CD4-positive, alpha-beta T cell treated with Interleukin-4 for 4 hours (primary cell): ENCODE measurements around the gene CCSER2.
A peak's percentile ranks its signal among the peaks of the same experiment; 100 is the strongest.
"Not testable (repeated sequence)": the region's sequence is repeated elsewhere in the genome, so short reads cannot be mapped to it uniquely, and the experiment has no call there.

Experiments
- DNase-seq: peaks from one replicate; pipeline ENCODE4 v3.0.0-alpha.2; 2020

The CCSER2 gene

GRCh38 chr10:84312816-84313215, 15.6 kb upstream of the CCSER2 start:
- DNase-seq: no peak

GRCh38 chr10:84314275-84314674, 14.1 kb upstream of the CCSER2 start:
- no peak for DNase-seq

DNA sequence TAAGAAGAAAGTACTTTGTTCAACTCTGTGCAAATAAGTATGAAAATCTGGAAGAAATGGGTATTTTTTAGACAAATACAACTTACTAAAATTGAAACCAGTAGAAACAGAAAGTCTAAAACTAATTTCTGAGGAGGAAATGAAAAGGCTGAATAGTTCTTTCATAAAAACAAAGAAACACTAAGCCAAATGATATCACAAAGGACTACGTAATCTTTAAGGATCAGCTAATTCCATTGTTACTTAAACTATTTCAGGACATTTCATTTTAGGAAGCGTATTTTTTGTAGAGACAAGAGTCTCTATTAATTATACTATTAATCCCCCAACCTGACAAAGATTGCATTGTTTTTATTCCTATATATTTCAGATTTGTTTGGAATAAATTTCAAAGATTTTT, 11.2 kb upstream of the CCSER2 start:
- no peak for DNase-seq

- DNase-seq: no peak
These were observed 6.5 kb upstream of the CCSER2 start for GRCh38 chr10:84321902-84322301.

- not testable (repeated sequence) for DNase-seq
These were observed 4.8 kb upstream of the CCSER2 start for GRCh38 chr10:84323566-84323965.

GRCh38 chr10:84326995-84327394, 1.4 kb upstream of the CCSER2 start:
- not testable (repeated sequence) for DNase-seq

DNA sequence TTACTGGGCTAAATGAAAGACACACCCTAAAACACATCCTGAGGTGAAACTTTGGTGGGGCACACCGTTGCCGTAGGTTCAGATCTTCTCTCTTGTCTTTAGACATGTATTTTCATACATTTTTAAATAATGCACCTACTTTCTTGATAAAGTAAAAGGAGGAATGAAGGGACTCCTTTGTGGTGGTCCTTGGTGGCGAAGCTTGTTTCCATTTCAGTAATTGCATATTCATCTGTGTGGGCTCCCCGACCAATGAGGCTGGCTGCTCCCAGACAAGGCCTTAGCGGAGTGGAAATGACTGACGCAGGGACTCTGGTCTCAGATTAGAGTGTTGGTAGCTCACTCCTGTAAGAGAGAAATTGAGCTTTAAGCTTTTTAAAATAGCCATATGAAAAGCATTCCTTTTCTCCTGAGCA, 815 bp downstream of the CCSER2 start:
- DNase-seq: no peak

GRCh38 chr10:84329986-84330651, 1.7 kb downstream of the CCSER2 start:
- peak; percentile 83 for DNase-seq

- DNase-seq: no peak
These were observed 2.7 kb downstream of the CCSER2 start for GRCh38 chr10:84331091-84331490.

DNA sequence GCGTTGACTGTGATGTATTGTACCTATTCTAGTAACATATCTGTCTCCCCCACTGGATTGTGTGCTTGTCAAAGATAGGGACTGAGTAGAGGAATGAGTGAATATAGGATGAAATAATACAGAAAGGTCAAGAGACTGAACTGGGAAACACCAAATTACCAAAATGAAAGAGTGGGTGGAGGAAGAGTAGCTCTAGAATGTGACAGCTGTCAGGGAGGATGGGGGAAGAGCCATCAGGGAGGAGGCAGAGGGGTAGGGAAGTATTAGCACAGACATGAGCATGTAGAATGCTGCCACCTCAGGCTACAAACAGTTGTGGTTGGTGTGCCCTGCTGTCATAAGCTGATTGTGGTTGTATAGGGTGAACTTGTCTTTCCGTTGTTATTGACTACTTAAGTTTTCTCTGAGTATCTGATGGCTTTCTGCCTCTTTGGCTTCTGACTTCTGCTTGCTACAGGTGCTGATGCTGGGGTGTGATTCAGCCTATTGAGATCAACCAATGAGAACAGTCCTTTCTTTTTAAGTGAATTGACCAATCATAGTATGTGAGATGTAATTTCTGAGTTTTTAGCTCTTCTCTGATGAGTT, 5.6 kb downstream of the CCSER2 start:
- DNase-seq: peak; percentile 95

DNA sequence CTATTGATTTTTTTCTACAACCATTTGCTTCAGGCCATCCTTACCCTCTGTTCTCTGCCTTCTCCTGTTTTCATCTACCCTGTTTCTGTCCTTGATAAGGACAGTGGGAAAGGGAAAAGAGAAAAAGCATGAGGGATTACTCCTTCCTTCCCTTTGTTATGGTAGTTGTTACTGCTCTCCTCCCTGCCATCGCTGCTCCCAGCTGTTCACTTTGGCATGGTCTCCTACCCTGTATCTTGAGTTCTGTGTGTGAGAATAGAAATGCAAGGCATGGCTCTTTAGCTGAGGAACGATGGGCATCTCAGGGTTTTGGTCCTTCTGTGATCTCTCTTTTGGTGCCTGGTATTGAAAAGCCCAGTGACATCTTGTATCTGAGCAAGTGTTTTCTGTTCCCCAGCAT, 6.4 kb downstream of the CCSER2 start:
- DNase-seq: no peak

DNA sequence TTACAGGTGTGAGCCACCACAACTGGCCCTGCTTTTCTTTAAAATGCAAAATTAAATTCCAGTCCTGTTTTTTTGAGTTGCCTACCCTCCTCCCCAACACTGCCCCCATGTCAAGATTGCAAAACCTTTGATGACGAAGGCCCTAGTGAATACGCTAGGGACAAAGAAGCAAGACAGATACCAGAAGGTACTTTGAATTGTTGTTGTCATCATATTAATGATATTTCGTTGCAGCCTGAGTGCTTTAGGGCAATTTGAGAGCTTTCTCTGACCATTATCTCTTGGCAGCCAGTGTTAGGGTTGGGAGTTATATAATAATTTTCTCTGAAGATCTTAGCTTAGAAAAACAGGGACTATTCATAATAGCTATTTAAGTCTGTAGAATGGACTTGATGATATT, 7.1 kb downstream of the CCSER2 start:
- DNase-seq: no peak

DNA sequence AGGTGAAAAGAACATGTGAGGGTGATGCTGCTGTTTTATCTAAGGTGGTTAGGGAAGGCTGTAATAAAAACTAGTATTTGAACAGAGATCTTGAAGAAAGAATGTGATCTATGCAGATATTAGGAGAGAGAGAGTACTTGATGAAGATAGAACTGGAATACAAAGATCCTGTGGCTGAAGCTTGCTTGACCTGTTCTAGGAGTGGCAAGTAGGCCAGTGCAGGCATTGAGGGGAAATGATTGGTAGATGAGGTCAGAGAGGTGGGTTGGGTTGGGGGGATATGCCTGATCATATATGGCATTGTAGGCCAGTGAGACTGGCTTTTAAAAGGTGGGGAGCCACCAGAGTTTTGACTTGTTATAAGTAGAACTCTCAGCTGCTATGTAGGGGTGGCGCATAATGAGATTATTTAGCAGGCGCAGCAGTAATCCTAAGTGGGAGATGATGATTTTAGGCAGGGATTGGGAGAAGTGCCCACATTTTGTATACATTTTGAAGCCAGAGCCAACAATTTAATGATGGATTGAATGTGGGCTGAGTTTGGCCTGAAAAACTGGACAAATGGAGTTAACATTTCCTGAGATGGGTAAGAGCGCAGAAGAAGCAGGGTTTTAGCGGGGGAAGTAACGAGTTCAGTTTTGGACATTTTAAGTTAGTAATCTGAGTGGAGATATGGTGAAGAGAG, 8.2 kb downstream of the CCSER2 start:
- DNase-seq: no peak

- DNase-seq: no peak
These were observed 8.8 kb downstream of the CCSER2 start for GRCh38 chr10:84337199-84337598.

- DNase-seq: no peak
These were observed 10.6 kb downstream of the CCSER2 start for GRCh38 chr10:84339025-84339424.

DNA sequence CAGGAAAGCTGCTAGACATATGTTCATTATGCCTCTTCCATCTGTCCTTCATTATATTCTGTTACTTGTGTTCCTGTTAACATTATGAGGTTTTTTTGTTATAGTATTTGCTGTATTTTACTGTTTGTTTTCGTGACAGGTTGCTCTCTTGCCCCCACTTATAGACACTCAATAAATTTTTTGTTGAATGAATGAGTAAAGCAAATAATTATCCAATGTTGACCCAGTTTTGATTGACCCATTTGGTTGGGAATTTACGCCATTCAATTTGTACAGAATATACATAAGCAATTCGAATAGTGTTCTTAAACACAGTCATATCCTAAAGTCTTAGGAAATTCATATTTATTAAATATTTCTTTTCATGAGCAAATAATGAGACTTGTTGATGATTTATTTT, 11.8 kb downstream of the CCSER2 start:
- no peak for DNase-seq

- no peak for DNase-seq
These were observed 12.5 kb downstream of the CCSER2 start for GRCh38 chr10:84340632-84341537.

DNA sequence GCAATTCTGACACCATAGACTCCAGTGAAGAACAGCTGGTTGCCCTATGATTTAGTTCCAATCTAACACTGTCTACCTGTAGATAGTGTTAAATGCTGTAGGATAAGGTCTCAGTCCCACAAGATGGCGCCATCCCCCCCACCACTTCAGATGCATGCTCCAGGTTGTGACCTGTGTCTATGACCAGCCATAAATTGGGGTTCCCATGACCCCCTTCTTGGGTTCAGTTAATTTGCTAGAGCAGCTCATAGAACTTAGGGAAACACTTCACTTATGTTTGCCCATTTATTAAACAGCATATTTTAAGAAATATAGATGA, 13.1 kb downstream of the CCSER2 start:
- no peak for DNase-seq

- no peak for DNase-seq
These were observed 13.6 kb downstream of the CCSER2 start for GRCh38 chr10:84341983-84342382.

DNA sequence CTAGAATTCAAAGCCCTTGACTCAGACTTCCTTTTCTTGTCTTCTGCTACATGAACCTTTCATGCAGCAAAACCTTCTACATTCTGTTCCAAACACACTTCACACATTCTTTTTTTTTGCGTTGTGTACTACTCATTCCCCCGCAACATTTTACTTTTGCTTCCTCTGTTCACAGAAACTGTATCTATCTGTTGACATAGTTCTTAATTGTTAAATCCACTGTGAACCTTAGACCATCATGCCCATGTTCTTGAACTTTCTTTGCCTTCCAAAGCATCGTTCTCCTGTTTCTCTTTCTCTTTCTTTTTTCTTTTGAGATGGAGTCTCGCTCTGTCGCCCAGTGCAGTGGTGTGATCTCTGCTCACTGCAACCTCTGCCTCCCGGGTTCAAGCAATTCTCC, 14.2 kb downstream of the CCSER2 start:
- DNase-seq: no peak

GRCh38 chr10:84343831-84344230, 15.4 kb downstream of the CCSER2 start:
- DNase-seq: no peak

DNA sequence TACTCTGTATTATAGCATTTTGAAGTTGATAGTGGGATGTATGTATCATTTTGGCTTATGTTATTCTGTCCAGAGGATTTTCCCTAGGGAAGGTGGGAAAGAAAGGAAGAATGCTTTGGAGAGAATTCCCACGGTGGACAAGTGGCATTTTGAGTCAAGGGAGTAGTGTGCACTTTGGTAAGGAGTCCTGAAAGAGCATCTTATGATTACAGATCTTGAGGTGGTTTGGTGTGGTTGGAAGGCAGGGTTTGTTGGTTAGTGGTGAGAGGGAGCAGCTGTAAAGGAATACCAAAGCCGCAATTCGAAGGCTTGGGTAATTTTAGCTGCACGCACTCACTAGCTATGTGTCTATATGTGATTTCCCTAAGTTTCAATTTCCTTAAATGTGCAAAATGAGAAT, 16.1 kb downstream of the CCSER2 start:
- DNase-seq: no peak

DNA sequence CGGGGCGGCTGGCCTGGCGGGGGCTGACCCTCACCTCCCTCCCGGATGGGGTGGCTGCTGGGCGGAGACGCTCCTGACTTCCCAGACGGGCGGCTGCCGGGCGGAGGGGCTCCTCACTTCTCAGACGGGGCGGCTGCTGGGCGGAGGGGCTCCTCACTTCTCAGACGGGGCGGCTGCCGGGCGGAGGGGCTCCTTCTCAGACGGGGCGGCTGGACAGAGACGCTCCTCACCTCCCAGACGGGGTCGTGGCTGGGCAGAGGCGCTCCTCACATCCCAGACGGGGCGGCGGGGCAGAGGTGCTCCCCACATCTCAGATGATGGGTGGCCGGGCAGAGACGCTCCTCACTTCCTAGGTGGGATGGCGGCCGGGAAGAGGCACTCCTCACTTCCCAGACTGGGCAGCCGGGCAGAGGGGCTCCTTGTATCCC, 19.2 kb downstream of the CCSER2 start:
- DNase-seq: not testable (repeated sequence)

- DNase-seq: no peak
These were observed 20.1 kb downstream of the CCSER2 start for GRCh38 chr10:84348447-84348846.
